ENCODE measurements around the gene RHCG. TPM values are rescaled to one million over a fixed set of nuclear protein-coding genes. Genes with fewer than 3 reads are reported as not detected.

The RHCG gene
- total RNA-seq, 2 donors from 2014 or later: not detected

DNA sequence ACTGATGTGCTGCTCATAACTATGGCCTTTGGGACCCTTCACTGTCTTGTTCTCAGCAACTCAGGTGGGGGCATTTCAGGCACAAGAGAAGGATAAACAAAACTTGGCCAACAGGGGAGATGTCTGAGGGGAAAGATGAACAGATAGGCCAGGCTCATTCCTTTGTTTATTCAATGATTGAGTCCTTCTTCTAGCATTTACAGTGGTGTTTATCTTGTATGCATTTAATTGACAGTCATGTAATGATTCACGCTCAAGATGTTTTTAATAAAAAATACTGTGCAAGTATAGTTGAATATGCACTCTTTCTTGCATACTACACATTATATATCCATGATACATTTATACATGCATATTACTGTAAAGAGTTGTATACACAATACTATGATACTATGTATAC, 44.5 kb downstream of the RHCG start:
- H3K36me3 Mint-ChIP-seq (ENCODE audit: low read depth): no peaks in the 10 kb centered on the region
- no peak for DNase-seq
- Histone ChIP-seq H3K4me3 (ENCODE audit: low read length) (no peak overlapping the region), H3K27ac (ENCODE audit: low read depth, low read length) (no peak overlapping the region), H3K36me3 (ENCODE audit: control insufficient read depth, insufficient read depth, low read length) (no peaks in the 10 kb centered on the region), H3K4me1 (ENCODE audit: control insufficient read depth, insufficient read depth, low read length) (no peaks in the 10 kb centered on the region), H3K27me3 (ENCODE audit: control insufficient read depth, insufficient read depth, low read length, poor library complexity, severe bottlenecking) (peaks cover 25% of the 10 kb centered on the region), H3K9me3 (ENCODE audit: control insufficient read depth, low read length) (peaks cover 5% of the 10 kb centered on the region), H3K9ac (ENCODE audit: extremely low read depth, low read length, poor library complexity, severe bottlenecking) (no peak overlapping the region)
- TF ChIP-seq, protein P1, sequence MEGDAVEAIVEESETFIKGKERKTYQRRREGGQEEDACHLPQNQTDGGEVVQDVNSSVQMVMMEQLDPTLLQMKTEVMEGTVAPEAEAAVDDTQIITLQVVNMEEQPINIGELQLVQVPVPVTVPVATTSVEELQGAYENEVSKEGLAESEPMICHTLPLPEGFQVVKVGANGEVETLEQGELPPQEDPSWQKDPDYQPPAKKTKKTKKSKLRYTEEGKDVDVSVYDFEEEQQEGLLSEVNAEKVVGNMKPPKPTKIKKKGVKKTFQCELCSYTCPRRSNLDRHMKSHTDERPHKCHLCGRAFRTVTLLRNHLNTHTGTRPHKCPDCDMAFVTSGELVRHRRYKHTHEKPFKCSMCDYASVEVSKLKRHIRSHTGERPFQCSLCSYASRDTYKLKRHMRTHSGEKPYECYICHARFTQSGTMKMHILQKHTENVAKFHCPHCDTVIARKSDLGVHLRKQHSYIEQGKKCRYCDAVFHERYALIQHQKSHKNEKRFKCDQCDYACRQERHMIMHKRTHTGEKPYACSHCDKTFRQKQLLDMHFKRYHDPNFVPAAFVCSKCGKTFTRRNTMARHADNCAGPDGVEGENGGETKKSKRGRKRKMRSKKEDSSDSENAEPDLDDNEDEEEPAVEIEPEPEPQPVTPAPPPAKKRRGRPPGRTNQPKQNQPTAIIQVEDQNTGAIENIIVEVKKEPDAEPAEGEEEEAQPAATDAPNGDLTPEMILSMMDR (conservative IDR thresholded peaks at IDR 0.05): no peak
- H3K27ac Mint-ChIP-seq: no peak overlapping the region
- WGBS, 2 experiments (ENCODE audit: insufficient coverage in 1 of 2, insufficient read length in 1 of 2): no CpG with 5 or more reads among the region's 1 CpG
- no peaks in the 10 kb centered on the region for H3K4me1 Mint-ChIP-seq
- peaks cover 46% of the 10 kb centered on the region for H3K27me3 Mint-ChIP-seq (ENCODE audit: insufficient read depth)
- peaks cover 6% of the 10 kb centered on the region for H3K9me3 Mint-ChIP-seq
- no peak overlapping the region for H3K4me3 Mint-ChIP-seq

DNA sequence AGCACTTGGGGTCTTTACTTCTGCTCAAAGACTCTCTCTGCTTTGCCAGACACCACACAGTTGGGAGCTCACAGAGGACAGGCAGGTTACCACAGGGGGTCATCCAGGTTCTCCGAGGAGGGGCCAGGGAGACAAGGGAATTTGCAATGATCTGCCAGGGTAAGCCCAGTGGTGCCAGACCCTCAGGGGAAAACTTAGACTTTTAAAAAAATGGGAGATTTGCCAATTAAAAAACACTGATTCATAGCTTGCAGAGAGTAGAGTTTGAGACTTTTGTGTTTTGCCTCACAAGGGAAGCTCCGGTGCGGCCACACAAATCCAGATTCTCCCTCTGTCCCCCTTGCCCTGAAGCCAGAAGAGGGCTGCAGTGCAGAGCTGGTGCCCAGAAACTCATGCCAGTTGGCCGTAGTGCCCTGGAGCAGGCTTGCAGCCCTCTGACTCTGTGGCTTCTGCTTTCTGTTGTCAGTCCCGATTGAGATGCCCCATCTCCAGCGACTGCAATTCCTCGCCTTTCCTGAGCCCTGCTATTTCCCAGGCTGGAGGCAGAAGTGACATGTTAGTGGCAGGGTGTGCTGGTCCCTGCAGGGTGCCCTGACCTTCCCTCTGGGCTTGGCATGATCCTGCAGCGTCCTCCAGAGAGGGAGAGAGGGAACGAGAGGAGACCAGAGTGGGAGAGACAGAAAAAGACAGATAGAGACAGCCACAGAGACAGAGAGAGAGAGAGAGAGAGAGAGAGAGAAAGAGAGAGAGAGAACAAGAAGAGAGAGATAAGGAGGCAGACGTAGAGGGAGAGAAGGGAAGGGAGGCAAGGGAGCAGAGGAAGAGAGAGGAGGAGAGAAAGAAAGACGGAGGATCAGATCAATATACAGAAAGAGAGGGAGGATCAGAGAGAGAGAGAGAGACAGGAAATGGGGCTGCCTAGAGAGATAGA, 46.0 kb downstream of the RHCG start:
- peak; percentile 79 for DNase-seq
- peaks cover 43% of the 10 kb centered on the region for H3K27me3 Mint-ChIP-seq (ENCODE audit: insufficient read depth)
- no peaks in the 10 kb centered on the region for H3K36me3 Mint-ChIP-seq (ENCODE audit: low read depth)

DNA sequence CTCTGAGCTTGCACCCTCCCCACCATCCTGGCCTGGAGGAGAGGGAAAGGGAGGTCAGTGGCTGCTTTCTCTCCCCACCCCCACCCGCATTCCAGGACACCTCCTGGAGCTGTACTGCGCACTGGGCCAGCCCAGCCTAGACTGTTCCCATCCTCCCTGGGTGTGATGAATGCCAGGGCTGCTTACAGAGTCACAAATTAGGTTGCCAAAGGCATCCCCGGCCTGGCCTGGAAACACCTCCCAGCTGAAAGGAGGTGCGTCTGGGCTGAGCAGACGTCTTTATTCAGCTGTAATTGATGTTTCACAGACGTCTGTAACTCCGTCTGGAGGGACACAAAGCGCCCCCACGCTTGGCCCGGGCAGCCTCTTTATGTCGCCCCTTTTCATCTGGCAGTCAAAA, 47.6 kb downstream of the RHCG start:
- Mint-ChIP-seq H3K4me1 (peaks cover 7% of the 10 kb centered on the region), H3K36me3 (ENCODE audit: low read depth) (no peaks in the 10 kb centered on the region), H3K9me3 (no peaks in the 10 kb centered on the region), H3K27me3 (ENCODE audit: insufficient read depth) (peaks cover 35% of the 10 kb centered on the region), H3K4me3 (no peak overlapping the region), H3K27ac (no peak overlapping the region)
- 40 to 77% methylated on average over 9 to 11 of the region's 11 CpGs for WGBS, 2 experiments (ENCODE audit: insufficient coverage in 1 of 2, insufficient read length in 1 of 2)
- no peaks in the 10 kb centered on the region for H3K9me3 ChIP-seq (ENCODE audit: control insufficient read depth, low read length)
- H3K4me3 ChIP-seq (ENCODE audit: low read length): no peak overlapping the region
- H3K36me3 ChIP-seq (ENCODE audit: control insufficient read depth, insufficient read depth, low read length): no peaks in the 10 kb centered on the region
- H3K4me1 ChIP-seq (ENCODE audit: control insufficient read depth, insufficient read depth, low read length): no peaks in the 10 kb centered on the region
- no peak overlapping the region for H3K9ac ChIP-seq (ENCODE audit: extremely low read depth, low read length, poor library complexity, severe bottlenecking)
- TF ChIP-seq, protein P1 (conservative IDR thresholded peaks at IDR 0.05): no peak
- DNase-seq: no peak
- H3K27me3 ChIP-seq (ENCODE audit: control insufficient read depth, insufficient read depth, low read length, poor library complexity, severe bottlenecking): peaks cover 23% of the 10 kb centered on the region
- peak overlapping the region; percentile 94 for H3K27ac ChIP-seq (ENCODE audit: low read depth, low read length)

More for the DNA sequence above, 46.0 kb downstream of the RHCG start:
- Histone ChIP-seq H3K4me1 (ENCODE audit: control insufficient read depth, insufficient read depth, low read length) (no peaks in the 10 kb centered on the region), H3K4me3 (ENCODE audit: low read length) (no peak overlapping the region), H3K9me3 (ENCODE audit: control insufficient read depth, low read length) (no peaks in the 10 kb centered on the region), H3K36me3 (ENCODE audit: control insufficient read depth, insufficient read depth, low read length) (no peaks in the 10 kb centered on the region), H3K27me3 (ENCODE audit: control insufficient read depth, insufficient read depth, low read length, poor library complexity, severe bottlenecking) (peaks cover 34% of the 10 kb centered on the region), H3K9ac (ENCODE audit: extremely low read depth, low read length, poor library complexity, severe bottlenecking) (no peak overlapping the region), H3K27ac (ENCODE audit: low read depth, low read length) (no peak overlapping the region)
- Mint-ChIP-seq H3K4me3 (no peak overlapping the region), H3K27ac (no peak overlapping the region), H3K4me1 (no peaks in the 10 kb centered on the region), H3K9me3 (no peaks in the 10 kb centered on the region)
- TF ChIP-seq, protein P1 (conservative IDR thresholded peaks at IDR 0.05): peak; percentile 16
- 59 to 73% methylated on average over 4 to 11 of the region's 11 CpGs for WGBS, 2 experiments (ENCODE audit: insufficient coverage in 1 of 2, insufficient read length in 1 of 2)

All from endodermal cell (in vitro differentiated cells).